ELF-1 (cell line): ENCODE data around the gene CHRNA7.
A peak's percentile ranks its signal among the peaks of the same experiment; 100 is the strongest.
"Not testable (repeated sequence)": the region's sequence is repeated elsewhere in the genome, so short reads cannot be mapped to it uniquely, and the experiment has no call there.

Source experiments
- DNase-seq: peaks from one replicate; pipeline ENCODE4 v3.0.0-alpha.2; 2016; ENCODE audit warnings: low read depth, low spot score

Gene CHRNA7

DNA sequence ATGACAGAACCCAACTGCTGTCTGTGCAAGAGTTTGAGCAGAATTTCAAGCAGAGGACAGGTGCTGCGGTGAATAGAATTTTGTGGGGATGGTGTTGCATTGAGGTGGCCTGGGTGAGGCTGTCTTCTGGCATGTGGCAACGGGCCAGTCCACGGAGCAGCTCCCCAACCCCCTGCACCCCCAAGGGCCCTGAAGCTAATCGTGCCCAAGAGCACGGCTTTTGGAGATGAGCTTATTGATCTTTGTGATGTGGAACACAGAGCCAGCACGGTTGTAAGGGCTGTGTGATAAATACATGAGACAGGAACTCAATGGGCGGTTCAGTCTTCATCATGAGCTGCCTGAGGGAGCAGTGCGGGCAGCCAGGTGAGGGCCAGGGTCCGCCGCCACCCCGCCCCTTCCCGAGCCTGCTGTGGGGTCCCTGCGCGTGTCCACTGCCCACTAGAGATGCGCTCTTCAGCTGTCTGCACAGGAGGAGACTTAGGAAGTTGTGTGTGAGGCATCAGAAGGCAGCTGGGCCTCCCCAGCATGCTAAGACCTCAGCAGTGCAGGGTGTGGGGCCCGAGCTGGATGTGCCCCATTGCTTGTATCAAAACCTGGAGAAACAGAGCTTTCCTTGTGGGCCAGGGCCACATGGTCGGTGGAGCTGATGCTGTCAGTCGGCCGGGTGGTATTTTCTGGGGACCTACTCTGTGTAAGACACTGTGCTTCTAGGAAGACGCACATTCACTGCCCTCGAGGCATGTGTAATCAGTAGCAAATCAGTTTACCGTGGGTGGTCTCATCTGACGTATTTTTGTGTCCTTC lies 90.5 kb downstream of the CHRNA7 start:
- DNase-seq: no peak

DNA sequence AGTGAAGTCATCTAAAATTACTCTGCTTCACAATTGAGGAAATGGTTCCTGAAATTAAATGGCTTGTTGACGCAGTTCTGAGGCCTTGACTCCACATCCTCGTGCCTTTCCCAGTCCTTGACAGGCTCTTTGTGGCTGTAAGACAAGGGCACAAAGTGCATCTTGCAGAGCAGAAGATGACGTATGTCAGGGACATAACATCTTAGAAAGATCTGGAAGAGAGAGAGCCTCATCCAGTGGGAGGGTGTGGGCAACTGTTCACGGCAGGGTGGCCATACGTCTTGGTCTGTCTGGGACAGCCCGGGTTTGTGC lies 91.0 kb downstream of the CHRNA7 start:
- no peak for DNase-seq

DNA sequence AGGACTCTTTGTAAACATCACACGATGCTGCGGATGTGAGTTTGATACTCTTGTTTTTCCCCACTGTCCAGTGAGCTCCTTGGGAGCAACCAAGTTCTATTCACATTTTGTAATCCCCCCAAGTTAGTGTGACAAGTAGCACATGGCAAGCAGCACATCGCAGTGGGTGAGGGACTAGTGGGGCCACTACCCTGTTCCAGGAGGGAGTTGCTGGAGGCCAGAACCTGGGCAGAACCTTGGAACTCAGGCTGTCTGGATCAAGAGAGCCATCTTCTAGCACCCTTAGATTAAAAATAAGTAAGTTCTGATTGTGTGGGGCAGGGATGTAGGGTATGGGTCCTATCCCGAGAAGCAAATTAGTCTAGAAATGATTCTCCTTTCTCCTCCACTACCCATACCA lies 91.7 kb downstream of the CHRNA7 start:
- no peak for DNase-seq

DNA sequence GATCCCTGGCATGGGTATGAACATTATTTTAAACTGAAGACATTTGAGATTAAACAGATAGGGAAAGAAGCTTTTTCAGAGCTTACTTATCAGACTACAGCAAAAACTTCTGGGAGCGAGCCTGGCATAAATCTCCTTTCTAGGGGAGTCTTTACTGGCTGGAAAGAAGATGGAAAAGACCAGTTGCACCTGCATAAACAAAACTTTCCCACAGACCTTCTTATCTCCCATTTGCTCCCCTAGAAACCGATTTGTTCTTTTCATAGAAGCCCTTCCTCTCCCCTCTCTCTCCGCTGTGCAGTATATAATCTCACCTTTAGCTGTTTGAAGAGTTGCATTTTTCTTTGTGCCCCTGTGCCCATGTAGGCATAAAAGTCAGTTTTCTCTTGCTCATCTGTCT lies 93.2 kb downstream of the CHRNA7 start:
- DNase-seq: no peak

DNA sequence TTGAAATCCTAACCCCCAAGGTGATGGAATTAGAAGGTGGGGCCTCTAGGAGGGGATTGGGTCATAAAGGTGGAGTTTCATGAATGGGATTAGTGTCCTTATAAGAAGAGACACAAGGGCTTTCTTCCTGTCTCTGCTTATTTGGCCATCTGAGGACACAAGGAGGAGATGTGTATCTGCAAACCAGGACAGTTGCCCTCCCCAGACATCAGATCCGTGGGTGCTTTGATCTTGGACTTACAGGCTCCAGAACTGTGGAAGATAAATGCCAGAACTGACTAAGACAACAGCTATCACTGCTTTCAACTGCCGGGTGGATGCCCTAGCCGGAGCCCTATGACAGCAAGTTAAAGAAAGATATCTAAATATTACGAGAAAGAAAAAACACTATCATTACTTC lies 94.4 kb downstream of the CHRNA7 start:
- peak; percentile 30 for DNase-seq

DNA sequence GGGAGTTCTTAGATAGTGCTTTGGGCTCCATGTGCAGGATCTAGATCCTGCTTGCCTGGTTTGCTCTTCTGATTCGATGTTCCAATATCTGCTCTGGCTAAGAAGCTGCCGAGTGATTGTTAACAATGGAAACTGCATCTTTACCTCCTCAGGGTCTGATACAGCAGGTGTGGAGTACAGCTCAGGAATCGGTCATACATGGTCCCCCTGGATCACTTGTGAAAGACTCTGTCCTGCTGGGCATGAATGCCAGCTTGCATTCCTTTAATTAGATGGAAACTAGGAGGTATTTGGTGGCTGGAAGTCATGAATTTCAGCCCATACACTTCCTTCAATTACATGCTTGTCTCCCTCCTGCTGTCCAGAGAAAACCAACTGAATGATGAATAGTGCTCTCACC lies 95.3 kb downstream of the CHRNA7 start:
- DNase-seq: no peak

DNA sequence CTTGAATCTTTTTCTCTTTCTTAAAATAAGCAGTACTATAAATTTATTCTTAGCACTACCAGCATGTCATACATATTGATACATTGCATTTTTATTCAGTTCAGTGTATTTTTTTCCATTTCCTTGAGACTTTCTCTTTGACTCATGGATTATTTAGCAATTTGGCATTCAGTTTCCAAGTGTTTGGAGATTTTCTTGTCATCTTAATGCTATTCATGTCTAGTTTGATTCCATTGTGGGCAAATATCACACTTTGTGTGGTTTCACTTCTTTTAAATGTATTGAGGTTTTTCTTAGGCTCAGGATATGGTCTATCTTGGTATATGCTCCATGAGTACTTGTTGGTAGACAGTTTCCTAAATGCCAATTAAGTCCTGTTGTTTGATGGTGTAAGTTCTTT lies 99.5 kb downstream of the CHRNA7 start:
- DNase-seq: no peak

DNA sequence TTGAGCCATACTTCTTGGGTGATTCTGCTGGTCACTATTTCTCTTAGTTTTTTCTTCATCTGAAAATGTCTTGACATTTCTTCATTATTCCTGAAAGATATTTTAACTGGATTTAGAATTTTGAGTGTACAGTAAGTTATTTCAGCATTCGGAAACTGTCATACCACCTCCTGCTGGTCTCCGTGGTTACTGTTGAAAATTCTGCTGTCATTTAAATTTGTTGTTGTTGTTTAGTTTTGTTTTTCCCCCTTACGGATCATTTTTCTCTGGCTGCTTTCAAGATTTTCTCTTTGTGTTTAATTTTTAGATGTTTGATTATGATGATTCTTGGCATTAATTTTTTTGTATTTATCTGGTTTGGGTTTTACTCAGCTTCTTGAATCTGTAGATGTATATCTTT lies 100.5 kb downstream of the CHRNA7 start:
- no peak for DNase-seq

DNA sequence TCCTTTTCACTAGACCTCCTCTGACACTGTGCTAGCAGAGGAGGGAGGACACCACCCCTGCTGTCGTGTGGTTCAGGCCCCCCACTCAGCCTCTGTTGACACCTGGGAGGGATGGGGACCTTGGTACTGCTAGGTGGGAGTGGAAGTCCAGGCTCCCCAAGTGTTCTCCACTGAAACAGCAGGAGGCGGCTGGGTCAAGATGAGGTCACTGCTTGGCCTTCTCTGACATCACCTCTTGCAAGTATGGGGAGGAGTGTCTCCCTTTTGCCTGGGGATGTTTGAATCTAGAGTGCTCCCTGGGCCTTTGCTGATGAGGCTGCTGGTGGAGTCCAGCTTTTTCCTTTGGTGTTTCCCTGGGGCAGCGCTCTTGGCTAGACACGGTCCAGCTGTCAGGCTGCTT lies 101.5 kb downstream of the CHRNA7 start:
- DNase-seq: peak; percentile 25

DNA sequence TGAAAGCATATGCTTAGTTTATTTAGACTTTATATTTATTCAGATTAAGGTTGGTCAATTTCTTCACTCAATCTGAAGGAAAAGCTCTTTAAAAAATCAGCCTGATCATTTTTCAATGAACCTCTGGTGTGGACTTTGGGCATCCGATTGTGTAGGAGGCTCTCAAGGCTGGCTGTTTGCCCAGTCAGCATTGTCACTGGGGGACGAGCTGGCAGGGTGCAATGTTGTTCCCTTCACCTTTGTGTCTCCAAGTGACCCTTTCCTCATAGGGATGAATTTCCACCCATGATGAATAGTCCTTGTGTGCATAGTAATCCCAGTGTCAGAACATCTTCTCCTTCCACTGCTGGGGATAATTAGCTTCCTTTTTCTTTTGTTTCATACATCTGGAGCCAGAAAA lies 102.5 kb downstream of the CHRNA7 start:
- no peak for DNase-seq

DNA sequence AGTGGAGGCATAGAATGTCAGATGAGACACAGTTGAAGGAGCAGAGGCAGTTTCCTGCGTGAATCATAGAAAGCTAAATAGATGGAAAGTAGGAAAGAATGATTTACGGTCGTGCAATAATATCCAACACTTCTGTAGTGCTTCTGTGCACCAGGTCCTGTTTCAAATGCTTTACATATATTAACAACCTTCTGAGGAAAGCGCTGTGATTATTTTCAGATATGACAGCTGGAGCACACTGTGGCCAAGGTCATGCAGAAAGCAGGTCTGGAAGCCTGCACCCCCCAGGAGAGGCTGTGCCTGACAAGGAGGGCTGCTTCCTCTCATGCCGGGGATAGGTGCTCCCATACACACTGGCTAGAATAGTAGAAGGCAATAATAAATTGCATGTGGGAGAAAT lies 104.5 kb downstream of the CHRNA7 start:
- no peak for DNase-seq

DNA sequence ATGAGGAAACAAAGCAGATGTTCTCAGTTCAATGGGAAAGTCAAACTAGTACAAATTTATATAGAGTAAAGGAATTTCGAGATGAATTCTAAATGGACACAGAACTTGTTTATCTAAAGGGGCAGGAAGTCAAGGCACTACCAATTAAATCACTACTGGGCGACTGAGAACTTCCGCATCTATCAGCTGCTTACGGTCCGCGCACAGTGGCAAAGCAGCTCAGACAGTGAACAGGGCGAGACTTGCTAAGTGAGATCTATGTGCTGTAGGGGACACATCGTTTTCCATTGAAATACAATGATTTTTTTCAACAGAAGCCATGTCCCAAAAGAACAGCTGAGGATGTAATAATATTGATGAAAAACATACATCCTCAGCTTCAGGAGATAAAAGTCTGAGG lies 105.0 kb downstream of the CHRNA7 start:
- DNase-seq: no peak

DNA sequence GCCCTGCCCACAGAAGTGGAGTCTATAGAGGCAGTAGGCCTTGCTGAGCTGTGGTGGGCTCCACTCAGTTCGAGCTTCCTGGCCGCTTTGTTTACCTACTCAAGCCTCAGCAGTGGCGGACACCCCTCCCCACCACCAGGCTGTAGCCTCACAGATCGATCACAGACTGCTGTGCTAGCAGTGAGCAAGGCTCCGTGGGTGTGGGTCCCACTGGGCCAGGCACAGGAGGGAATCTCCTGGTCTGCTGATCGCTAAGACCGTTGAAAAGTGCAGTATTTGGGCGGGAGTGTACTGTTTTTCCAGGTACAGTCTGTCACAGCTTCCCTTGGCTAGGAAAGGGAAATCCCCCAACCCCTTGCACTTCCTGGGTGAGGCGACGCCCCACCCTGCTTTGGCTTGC lies 115.2 kb downstream of the CHRNA7 start:
- DNase-seq: not testable (repeated sequence)

DNA sequence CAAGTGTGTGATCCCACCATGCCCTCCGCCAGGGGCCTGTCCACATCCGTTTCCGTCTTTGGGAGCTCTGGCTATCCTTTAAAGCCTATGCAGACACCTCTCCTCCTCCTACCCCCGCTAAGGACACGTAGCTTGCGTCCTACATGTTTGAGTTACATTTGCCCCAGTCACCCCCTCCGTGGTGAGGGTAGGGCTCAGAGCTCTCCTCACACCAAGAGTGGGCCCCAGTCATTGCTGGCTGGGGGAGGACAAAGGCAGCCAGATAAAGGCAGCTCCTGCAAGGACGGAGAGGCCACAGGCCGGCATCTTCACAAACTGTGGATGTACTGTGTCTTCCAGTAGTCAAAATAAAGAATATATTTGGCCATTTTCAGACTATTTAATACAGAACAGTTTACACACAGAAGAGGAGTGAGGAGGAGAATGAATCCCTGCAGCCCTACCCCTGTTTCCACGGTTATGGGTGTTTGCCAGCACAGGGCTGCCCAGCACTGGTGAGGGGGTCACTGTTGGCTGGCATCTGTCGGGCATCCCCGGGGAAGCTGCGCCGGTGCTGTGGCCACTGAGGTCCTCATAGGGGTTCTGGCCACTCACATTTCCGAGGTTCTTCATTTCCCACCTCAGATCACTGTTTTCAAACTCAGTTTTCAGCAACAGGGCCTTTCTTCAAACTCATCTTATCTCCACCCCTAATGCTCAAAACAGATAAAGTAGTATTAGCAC lies 118.7 kb downstream of the CHRNA7 start:
- DNase-seq: no peak

DNA sequence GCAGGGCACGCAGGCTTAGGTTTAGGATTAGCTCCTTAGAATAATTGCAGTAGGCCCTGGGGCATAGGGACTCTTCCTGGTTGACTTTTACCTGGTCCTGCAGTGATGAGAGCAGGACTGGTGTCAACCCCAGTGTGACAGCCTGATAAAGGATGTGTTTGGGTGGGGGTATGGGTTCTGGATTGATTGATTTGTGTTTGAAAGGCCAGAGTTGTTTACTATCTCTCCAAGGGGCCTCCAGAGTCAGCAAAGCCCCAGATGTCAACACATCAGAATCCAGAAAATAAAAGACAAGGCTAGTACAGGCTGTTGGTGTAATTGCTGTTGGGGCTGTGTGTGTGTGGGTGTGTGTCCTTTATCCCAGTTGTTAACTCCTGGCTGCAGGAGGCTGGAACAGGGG lies 122.3 kb downstream of the CHRNA7 start:
- peak; percentile 93 for DNase-seq

DNA sequence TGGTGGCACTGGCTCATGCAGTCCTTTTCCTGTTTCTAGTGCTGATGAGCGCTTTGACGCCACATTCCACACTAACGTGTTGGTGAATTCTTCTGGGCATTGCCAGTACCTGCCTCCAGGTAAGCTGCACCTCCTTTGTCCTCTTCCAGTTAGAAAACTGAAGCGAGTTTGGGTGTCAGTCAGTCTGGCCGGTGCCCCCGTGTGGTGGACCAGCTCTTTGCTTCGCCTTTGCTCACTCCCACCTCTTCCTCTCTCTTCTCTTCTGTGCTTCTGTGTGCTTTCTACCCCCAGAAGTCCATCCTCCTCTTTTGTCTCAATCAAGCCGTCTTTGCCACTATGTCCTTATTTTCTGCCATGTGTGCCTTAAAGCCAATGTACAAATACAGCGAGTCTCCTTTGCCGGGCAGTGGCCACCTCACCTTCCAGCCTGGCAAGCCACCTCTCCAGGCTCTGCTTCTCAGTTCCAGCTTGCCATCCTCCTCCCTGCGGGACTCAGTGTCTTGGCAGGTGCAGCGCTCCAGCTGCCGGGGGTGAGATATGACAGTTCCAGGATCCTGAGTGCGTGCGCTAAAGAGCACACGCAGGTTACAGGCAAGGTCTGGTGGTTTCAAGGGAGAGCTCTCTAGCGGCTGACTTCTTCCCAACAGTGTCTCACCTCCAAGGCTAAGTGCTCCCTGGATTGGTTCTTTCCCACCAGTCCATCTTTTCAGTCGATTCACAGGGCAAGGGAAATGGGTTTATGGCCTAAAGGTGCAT lies 123.7 kb downstream of the CHRNA7 start:
- not testable (repeated sequence) for DNase-seq

DNA sequence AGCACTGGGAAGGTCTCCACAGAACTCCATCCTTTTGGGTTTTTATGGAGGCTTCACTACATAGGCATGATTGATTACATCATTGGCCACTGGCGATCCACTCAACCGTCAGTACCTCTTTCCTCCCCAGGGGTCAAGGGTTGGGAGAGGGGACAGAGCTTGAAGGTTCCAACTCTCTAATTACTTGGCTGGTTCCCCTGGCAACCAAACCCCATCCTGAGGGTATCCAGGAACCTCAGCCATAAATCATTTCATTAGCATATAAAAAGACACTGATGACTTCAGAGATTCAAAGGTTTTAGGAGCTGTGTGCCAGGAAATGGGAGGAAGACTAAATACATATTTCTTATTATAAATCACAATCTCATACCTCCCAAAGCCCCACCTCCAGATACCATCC lies 131.8 kb downstream of the CHRNA7 start:
- not testable (repeated sequence) for DNase-seq

DNA sequence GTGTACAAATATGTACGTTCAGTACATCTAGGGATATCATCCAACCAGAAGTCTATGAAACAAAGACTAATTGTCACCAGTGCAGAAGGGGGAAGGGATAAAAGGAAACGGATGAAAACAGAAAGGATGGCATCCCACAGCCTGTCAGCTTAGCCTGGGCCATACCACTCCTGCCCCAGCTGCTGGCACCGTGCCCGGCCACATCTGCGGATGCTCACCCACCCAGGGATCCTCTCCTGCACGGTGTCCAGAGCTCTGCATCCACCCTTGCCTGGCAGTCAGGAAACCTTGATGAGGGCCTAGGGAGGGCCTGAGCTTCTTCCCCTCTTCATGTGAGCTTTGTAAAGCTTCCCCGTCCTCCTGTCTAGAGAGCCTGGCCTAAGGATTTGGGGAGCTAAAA lies 133.8 kb downstream of the CHRNA7 start:
- not testable (repeated sequence) for DNase-seq

DNA sequence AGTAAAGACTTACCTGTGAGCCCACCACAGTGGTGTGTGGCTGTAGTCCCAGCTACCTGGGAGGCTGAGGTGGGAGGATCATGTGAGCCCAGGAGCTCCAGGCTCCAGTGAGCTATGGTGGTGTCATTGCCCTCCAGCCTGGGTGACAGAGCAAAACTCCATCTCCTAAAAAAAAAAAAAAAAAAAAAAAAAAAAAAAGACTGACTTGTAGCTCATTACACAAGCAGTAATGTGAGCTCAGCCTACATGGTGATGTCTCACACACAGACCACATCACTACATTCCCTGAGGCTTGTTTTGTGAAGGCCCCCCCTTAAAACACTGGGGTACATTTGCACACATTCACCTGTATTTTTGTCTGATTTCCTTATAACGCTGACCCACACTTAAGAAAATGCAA lies 134.4 kb downstream of the CHRNA7 start:
- not testable (repeated sequence) for DNase-seq

DNA sequence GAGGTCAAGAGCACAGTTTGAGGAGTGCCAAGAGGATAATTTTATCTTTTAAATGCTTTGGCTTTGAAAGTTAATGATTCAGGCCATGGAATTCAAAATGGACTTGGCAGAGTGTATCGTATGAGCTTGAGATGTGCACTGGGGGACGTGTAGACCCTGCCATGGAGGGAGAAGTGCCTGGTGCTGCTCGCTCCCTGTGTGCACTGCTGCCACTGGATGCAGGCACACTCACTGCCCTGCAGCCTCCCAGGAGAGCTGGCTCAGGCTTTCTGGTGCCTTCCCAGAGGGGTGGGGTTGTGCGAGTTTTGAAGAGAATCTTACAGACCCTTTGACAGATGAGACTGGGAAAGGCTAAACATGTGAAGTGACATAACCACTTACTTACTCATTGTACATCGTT lies 135.5 kb downstream of the CHRNA7 start:
- not testable (repeated sequence) for DNase-seq

DNA sequence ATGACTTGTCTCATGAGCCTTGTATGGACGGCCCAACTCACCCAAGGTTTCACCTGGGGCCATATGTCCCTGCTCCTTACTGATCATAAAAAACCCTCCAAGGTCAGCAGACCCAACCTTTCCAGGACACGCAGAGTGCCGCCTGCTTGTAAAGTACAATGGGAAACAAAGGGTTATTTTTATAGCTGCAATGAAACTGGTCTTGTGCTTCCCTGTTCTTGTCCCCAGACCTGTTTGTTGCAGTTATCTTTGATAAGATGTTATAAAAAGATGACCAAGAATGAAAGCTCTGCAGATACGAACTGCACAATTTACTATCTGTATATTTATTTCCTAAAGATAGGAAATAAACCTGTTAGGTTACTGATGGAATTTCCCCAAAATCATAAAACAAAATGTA lies 136.0 kb downstream of the CHRNA7 start:
- not testable (repeated sequence) for DNase-seq

DNA sequence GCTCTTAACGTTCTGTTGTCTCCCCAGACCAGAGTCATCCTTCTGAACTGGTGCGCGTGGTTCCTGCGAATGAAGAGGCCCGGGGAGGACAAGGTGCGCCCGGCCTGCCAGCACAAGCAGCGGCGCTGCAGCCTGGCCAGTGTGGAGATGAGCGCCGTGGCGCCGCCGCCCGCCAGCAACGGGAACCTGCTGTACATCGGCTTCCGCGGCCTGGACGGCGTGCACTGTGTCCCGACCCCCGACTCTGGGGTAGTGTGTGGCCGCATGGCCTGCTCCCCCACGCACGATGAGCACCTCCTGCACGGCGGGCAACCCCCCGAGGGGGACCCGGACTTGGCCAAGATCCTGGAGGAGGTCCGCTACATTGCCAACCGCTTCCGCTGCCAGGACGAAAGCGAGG lies 137.6 kb downstream of the CHRNA7 start:
- not testable (repeated sequence) for DNase-seq

DNA sequence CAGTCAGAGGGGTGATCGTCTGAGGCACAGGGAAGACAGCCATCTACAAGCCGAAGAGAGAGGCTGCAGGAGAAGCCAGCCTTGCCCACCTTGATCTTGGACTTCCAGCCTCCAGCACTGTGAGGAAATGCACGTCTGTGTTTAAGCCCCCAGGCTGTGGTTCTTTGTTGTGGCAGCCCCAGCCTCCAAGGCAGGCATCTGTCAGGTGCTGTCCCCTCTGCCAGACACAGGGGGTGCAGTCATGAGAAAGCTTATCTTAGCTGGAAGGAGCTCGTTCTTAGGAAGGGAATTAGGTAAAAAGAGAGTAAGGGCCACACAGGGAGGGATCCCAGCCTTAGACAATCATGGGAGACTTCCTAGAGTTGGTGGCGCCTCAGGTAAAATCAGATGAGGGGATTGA lies 150.3 kb downstream of the CHRNA7 start:
- DNase-seq: not testable (repeated sequence)
